H1 (cell line): ENCODE results near the gene CERS1. TPM values are rescaled to one million over a fixed set of nuclear protein-coding genes. Genes with fewer than 3 reads are reported as not detected.

Experiments
- ATF2 ChIP-seq: IDR thresholded peaks from 2 replicates; pipeline ENCODE4 v1.6.1; 2012; ENCODE audit warnings: low read length, inconsistent platforms
- BACH1 ChIP-seq: IDR thresholded peaks from 2 replicates; pipeline ENCODE4 v1.6.1; 2012; ENCODE audit warnings: low read length, improper control_type of control experiment
- BCL11A ChIP-seq, 2 experiments: IDR thresholded peaks; one replicate each; pipeline ENCODE4 v1.6.1; 2011; ENCODE audit warnings: low read depth in 2 of 2, low read length in 2 of 2, mild to moderate bottlenecking in 2 of 2
- CHD7 ChIP-seq: fragments of 300-600 bp; sonication (generic); IDR thresholded peaks from 2 replicates; pipeline ENCODE4 v1.7.1; 2012; ENCODE audit warnings: low read length, moderate library complexity, mild to moderate bottlenecking, inconsistent platforms; ENCODE audit not compliant: insufficient replicate concordance
- EZH2 ChIP-seq: fragments of 200-600 bp; sonication (generic); IDR thresholded peaks from 2 replicates; pipeline ENCODE4 v1.7.1; 2012; ENCODE audit warnings: low read depth, mild to moderate bottlenecking, moderate library complexity, low read length, inconsistent platforms; ENCODE audit not compliant: severe bottlenecking
- SRF ChIP-seq: IDR thresholded peaks from 2 replicates; pipeline ENCODE4 v1.6.1; 2011; ENCODE audit warnings: mild to moderate bottlenecking, low read depth, low read length, moderate library complexity
- polyA plus RNA-seq, 7 experiments: library from polyadenylated mRNA; depleted of rRNA in 3 of 7; stranded (reverse) in 5 of 7; unstranded in 2 of 7; fragments of >200 nt in 5 of 7; fragments of 200-250 nt in 2 of 7; gene quantifications; 1 replicate in 5 of 7; 2 replicates in 1 of 7; 4 replicates in 1 of 7; pipeline versions ENCODE4 v1.2.1 to v1.2.3, GENCODE V29; 2011 to 2013; ENCODE audit warnings: missing spikeins in 2 of 7, mixed read lengths in 2 of 7
- total RNA-seq: library from RNA; stranded (reverse); fragmentation: NEBNext Ultra II Directional; extraction: Animal tissue kit (Norgen Biotek cat#: 25700); gene quantifications from 2 replicates; pipeline ENCODE4 v1.2.1, GENCODE V29; 2021

The CERS1 gene
- total and polyA plus RNA-seq, 2 of the 8 experiments (the other 6 are each of a cell fraction or from before 2014, with no cell fraction given) = 18.6 to 51.0 TPM

GRCh38 chr19:18924684-18925213 is 28.8 kb upstream of the CERS1 start (continued):
- no peak for TF ChIP-seq BCL11A (IDR thresholded peaks at IDR 0.05; ENCODE audit: low read depth in 2 of 2, low read length in 2 of 2)
- TF ChIP-seq CHD7 = no peak
- no peak for TF ChIP-seq SRF
- TF ChIP-seq EZH2 = no peak
- TF ChIP-seq BACH1 = no peak
- TF ChIP-seq ATF2 = no peak
